Right atrium auricular region (tissue), 2 donors: ENCODE data around the gene SPATA46. TPM values are rescaled to one million over a fixed set of nuclear protein-coding genes. Genes with fewer than 3 reads are reported as not detected.

Experiments used
- DNase-seq: peaks from one replicate; pipeline ENCODE4 v3.0.0-alpha.2; 2019; ENCODE audit warnings: low spot score
- H3K27ac ChIP-seq, 2 donors: fragments of 200-600 bp; sonication (generic); 1 replicate in 1 of 2; 2 replicates in 1 of 2; pipeline ENCODE4 v1.5.1; 2016 to 2019
- H3K27me3 ChIP-seq, 2 donors: fragments of 200-600 bp; sonication (generic); one replicate each; pipeline versions ENCODE4 v1.5.1 to v1.6.0; 2017 to 2019
- H3K36me3 ChIP-seq: fragments of 200-600 bp; sonication (generic); one replicate; pipeline ENCODE4 v1.5.1; 2016
- H3K4me1 ChIP-seq, 2 donors: fragments of 200-600 bp; sonication (generic); one replicate each; pipeline versions ENCODE4 v1.5.1 to v1.6.0; 2017 to 2019
- H3K4me3 ChIP-seq, 2 donors: fragments of 200-600 bp; sonication (generic); 1 replicate in 1 of 2; 2 replicates in 1 of 2; pipeline ENCODE4 v1.5.1; 2017 to 2019; ENCODE audit warnings: mild to moderate bottlenecking in 1 of 2, moderate library complexity in 1 of 2
- H3K9me3 ChIP-seq, 2 donors: fragments of 200-600 bp; sonication (generic); one replicate each; pipeline ENCODE4 v1.5.1; 2019
- total RNA-seq, 2 donors: library from RNA; depleted of rRNA; stranded (reverse); fragments of >200 nt; gene quantifications; one replicate each; pipeline ENCODE4 v1.1.0, GENCODE V29; 2016
- TF ChIP-seq, protein P1 (sequence below), 2 donors: fragments of 200-600 bp; sonication (generic); IDR thresholded peaks; one replicate each; pipeline ENCODE4 v1.5.1; 2019; ENCODE audit warnings: antibody characterized with exemption in 2 of 2

The SPATA46 gene
- total RNA-seq, 2 donors from 2014 or later, result not detected

DNA sequence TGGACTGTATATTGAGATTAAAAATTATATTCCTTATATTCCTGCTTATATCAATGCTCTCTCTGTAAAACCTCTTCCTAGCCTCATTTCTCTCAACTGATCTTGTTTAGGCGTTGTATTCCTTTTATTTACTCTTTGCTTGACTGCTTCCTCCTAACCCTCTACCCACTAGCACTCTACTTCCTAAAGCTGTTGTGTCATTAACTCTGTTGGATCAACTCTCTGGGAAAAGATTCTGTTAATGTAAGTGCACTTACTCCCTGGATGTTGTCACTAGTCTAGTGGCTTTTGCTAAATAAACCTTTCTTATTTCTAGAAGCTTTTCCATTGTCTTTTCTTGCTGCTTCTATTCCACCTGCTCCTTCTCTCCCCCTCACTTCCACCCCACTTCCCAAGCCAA lies 6.5 kb downstream of the SPATA46 start:
- Histone ChIP-seq H3K4me1 (no peaks in the 10 kb centered on the region), H3K27me3 (no peaks in the 10 kb centered on the region), H3K27ac (no peak overlapping the region), H3K36me3 (no peaks in the 10 kb centered on the region), H3K9me3 (no peaks in the 10 kb centered on the region), H3K4me3 (no peak overlapping the region)
- TF ChIP-seq, protein P1, sequence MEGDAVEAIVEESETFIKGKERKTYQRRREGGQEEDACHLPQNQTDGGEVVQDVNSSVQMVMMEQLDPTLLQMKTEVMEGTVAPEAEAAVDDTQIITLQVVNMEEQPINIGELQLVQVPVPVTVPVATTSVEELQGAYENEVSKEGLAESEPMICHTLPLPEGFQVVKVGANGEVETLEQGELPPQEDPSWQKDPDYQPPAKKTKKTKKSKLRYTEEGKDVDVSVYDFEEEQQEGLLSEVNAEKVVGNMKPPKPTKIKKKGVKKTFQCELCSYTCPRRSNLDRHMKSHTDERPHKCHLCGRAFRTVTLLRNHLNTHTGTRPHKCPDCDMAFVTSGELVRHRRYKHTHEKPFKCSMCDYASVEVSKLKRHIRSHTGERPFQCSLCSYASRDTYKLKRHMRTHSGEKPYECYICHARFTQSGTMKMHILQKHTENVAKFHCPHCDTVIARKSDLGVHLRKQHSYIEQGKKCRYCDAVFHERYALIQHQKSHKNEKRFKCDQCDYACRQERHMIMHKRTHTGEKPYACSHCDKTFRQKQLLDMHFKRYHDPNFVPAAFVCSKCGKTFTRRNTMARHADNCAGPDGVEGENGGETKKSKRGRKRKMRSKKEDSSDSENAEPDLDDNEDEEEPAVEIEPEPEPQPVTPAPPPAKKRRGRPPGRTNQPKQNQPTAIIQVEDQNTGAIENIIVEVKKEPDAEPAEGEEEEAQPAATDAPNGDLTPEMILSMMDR (IDR thresholded peaks at IDR 0.05), result no peak
- no peak for DNase-seq

DNA sequence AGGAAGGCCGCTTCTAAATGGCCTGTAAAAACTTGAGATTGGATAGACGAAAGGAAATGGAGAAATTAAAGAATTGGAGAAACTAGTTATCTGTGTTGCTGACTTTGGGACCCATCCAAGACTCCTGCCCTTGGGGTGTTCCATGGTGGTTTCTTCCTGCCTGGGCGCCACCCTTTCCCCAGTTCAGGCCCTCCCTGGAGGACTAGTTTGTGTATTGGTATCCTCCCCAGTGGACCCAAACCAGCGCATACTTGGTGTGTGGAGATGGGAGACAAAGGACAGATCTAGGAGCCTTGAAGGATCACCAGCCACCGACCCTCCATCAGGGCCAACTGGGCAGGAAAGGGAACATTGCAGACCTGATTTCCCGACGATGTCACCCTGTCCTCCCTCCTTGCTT lies 7.1 kb downstream of the SPATA46 start:
- no peak overlapping the region for H3K27ac ChIP-seq
- no peaks in the 10 kb centered on the region for H3K27me3 ChIP-seq
- H3K4me3 ChIP-seq, result no peak overlapping the region
- H3K36me3 ChIP-seq, result no peaks in the 10 kb centered on the region
- TF ChIP-seq, protein P1 (IDR thresholded peaks at IDR 0.05), result no peak
- DNase-seq, result no peak
- H3K9me3 ChIP-seq, result no peaks in the 10 kb centered on the region
- H3K4me1 ChIP-seq, result no peaks in the 10 kb centered on the region

DNA sequence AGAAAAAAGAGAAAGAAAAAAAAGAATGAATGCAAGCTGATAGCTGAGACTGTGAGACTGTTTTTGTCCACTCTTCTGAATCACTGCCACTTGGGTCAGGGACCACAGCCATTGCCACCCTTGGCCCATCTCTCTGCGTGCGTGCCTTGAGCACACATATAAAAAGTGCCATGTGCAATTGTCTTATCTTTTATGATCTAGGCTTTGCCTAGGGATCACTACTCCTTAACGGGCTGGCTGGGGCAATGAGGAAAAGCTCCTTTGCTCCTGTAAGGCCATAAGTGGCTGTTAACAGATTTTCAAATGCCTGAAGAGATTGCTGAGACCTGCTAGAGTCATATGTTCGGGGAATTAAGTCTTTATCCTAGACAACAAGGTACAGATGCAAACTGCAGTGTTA lies 8.2 kb downstream of the SPATA46 start:
- Histone ChIP-seq H3K4me3 (no peak overlapping the region), H3K9me3 (no peaks in the 10 kb centered on the region), H3K36me3 (no peaks in the 10 kb centered on the region), H3K27me3 (no peaks in the 10 kb centered on the region), H3K27ac (no peak overlapping the region), H3K4me1 (no peaks in the 10 kb centered on the region)
- TF ChIP-seq, protein P1 (IDR thresholded peaks at IDR 0.05), result no peak
- DNase-seq, result no peak

DNA sequence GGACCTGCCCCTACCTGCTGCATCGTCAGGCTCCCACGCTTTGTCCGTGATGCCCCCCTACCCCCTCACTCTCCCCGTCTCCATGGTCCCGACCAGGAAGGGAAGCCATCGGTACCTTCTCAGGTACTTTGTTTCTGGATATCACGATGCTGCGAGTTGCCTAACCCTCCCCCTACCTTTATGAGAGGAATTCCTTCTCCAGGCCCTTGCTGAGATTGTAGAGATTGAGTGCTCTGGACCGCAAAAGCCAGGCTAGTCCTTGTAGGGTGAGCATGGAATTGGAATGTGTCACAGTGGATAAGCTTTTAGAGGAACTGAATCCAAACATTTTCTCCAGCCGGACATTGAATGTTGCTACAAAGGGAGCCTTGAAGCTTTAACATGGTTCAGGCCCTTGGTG lies 8.9 kb downstream of the SPATA46 start:
- H3K4me1 ChIP-seq, result no peaks in the 10 kb centered on the region
- no peak for DNase-seq
- no peaks in the 10 kb centered on the region for H3K27me3 ChIP-seq
- no peak overlapping the region for H3K4me3 ChIP-seq
- H3K36me3 ChIP-seq, result no peaks in the 10 kb centered on the region
- H3K9me3 ChIP-seq, result no peaks in the 10 kb centered on the region
- TF ChIP-seq, protein P1 (IDR thresholded peaks at IDR 0.05), result no peak
- no peak overlapping the region for H3K27ac ChIP-seq

DNA sequence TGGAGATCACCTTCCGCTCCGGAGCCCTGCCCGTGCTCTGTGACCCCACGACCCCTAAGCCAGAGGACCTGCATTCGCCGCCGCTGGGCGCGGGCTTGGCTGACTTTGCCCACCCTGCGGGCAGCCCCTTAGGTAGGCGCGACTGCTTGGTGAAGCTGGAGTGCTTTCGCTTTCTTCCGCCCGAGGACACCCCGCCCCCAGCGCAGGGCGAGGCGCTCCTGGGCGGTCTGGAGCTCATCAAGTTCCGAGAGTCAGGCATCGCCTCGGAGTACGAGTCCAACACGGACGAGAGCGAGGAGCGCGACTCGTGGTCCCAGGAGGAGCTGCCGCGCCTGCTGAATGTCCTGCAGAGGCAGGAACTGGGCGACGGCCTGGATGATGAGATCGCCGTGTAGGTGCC lies 9.6 kb downstream of the SPATA46 start:
- no peaks in the 10 kb centered on the region for H3K27me3 ChIP-seq
- H3K4me3 ChIP-seq, result peak overlapping the region in 1 of 2 donors; percentile 29
- H3K4me1 ChIP-seq, result no peaks in the 10 kb centered on the region
- H3K9me3 ChIP-seq, result no peaks in the 10 kb centered on the region
- no peaks in the 10 kb centered on the region for H3K36me3 ChIP-seq
- no peak overlapping the region for H3K27ac ChIP-seq
- DNase-seq, result no peak
- TF ChIP-seq, protein P1 (IDR thresholded peaks at IDR 0.05), result no peak

DNA sequence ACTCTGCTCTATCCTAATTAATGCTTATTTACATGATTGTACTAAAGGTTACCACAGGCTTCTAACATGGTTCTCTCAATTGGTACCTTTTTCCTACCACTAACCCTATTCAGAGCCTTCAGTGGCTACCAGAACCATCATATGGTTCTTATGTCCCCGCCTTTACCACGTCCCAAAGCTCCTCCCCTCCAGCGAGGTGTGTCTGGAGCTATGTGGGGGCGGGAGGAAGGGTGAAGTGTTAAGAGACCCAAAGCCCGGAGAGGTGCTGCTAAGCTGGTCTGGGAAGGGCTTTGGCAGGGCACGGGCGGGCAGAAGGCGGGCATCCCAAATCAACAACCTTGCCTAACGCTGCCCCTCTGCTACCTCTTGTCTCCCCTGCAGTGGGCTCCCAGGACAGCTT lies 10.0 kb downstream of the SPATA46 start:
- DNase-seq, result no peak
- no peak overlapping the region for H3K27ac ChIP-seq
- no peaks in the 10 kb centered on the region for H3K27me3 ChIP-seq
- no peaks in the 10 kb centered on the region for H3K4me1 ChIP-seq
- TF ChIP-seq, protein P1 (IDR thresholded peaks at IDR 0.05), result no peak
- H3K36me3 ChIP-seq, result no peaks in the 10 kb centered on the region
- H3K9me3 ChIP-seq, result no peaks in the 10 kb centered on the region
- peak overlapping the region in 1 of 2 donors; percentile 29 for H3K4me3 ChIP-seq
